Gastrocnemius medialis (tissue), 4 donors: Measurements from ENCODE around the gene ADRA1B.

Experiments used
- POLR2A ChIP-seq, 2 donors: fragments of 450-650 bp; IDR thresholded peaks; one replicate each; pipeline ENCODE4 v1.6.1; 2017; ENCODE audit warnings: antibody characterized with exemption in 2 of 2, mild to moderate bottlenecking in 2 of 2, moderate library complexity in 2 of 2
- TF ChIP-seq, protein P1 (sequence below), 5 experiments: fragments of 450-650 bp in 3 of 5; fragments of 200-600 bp in 2 of 5; sonication (generic) in 2 of 5; IDR thresholded peaks in 4 of 5; conservative IDR thresholded peaks in 1 of 5; 1 replicate in 4 of 5; 2 replicates in 1 of 5; pipeline ENCODE4 v1.5.1; 2016 to 2019; ENCODE audit warnings: antibody characterized with exemption in 5 of 5, mild to moderate bottlenecking in 3 of 5, moderate library complexity in 3 of 5

DNA sequence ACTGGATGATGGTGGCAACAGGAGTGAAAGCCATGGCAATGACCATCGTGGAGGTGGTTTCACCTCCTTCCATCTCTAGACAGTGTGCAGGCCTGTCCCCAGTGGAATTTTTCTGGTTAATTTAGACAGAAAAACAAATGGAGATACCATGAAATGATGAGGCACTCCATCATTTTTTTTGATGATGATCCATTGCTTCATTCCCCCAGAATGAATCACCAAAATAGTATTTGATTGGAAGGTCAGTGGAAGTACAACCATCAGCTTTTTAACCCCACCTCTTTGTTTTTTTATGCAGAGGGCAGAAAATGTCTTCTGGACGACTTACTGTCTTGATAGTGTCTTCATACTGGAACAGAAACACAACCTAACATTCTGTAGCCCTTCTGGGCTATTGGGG, 42.6 kb upstream of the ADRA1B start:
- TF ChIP-seq POLR2A (IDR thresholded peaks at IDR 0.05) = no peak
- TF ChIP-seq, protein P1, sequence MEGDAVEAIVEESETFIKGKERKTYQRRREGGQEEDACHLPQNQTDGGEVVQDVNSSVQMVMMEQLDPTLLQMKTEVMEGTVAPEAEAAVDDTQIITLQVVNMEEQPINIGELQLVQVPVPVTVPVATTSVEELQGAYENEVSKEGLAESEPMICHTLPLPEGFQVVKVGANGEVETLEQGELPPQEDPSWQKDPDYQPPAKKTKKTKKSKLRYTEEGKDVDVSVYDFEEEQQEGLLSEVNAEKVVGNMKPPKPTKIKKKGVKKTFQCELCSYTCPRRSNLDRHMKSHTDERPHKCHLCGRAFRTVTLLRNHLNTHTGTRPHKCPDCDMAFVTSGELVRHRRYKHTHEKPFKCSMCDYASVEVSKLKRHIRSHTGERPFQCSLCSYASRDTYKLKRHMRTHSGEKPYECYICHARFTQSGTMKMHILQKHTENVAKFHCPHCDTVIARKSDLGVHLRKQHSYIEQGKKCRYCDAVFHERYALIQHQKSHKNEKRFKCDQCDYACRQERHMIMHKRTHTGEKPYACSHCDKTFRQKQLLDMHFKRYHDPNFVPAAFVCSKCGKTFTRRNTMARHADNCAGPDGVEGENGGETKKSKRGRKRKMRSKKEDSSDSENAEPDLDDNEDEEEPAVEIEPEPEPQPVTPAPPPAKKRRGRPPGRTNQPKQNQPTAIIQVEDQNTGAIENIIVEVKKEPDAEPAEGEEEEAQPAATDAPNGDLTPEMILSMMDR (IDR thresholded peaks at IDR 0.05 in 4 of 5, conservative IDR thresholded peaks at IDR 0.05 in 1 of 5) = no peak
